ENCODE results near the gene TECPR1.

DNA sequence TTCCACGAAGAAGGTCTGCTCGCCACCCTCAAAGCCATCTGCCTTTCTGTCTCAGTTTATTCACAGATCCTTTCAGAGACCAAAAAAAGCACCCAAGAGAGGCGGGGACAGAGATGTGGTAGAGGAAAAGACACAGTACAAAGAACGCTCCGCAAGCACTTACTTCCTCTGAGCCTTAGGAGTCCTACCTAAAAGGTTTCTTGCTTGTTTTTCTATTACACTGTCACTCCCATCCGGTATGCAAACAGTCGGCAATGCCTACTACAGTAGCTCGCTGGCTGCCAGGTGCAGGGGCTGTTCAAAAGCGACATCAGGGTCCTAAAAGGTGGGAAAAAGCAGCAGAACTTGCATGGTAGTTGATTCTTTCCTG, 816 bp downstream of the TECPR1 start:
- TF ChIP-seq, protein P1, sequence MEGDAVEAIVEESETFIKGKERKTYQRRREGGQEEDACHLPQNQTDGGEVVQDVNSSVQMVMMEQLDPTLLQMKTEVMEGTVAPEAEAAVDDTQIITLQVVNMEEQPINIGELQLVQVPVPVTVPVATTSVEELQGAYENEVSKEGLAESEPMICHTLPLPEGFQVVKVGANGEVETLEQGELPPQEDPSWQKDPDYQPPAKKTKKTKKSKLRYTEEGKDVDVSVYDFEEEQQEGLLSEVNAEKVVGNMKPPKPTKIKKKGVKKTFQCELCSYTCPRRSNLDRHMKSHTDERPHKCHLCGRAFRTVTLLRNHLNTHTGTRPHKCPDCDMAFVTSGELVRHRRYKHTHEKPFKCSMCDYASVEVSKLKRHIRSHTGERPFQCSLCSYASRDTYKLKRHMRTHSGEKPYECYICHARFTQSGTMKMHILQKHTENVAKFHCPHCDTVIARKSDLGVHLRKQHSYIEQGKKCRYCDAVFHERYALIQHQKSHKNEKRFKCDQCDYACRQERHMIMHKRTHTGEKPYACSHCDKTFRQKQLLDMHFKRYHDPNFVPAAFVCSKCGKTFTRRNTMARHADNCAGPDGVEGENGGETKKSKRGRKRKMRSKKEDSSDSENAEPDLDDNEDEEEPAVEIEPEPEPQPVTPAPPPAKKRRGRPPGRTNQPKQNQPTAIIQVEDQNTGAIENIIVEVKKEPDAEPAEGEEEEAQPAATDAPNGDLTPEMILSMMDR (IDR thresholded peaks at IDR 0.05; ENCODE audit: low read depth, low read length, poor library complexity, severe bottlenecking): no peak
- no peak for TF ChIP-seq EZH2phosphoT487 (IDR thresholded peaks at IDR 0.05; ENCODE audit: borderline replicate concordance, low read length)
